Stomach smooth muscle (tissue), 2 donors: ENCODE measurements around the gene SUPT16H.
A peak's percentile ranks its signal among the peaks of the same experiment; 100 is the strongest.
"Not testable (repeated sequence)": the region's sequence is repeated elsewhere in the genome, so short reads cannot be mapped to it uniquely, and the experiment has no call there.

Experiments used
- H3K27ac ChIP-seq: one replicate; pipeline ENCODE4 v1.7.0; 2013; ENCODE audit warnings: mild to moderate bottlenecking, low read length, inconsistent platforms
- H3K27me3 ChIP-seq, 2 donors: one replicate each; pipeline ENCODE4 v1.7.0; 2013; ENCODE audit warnings: low read length in 2 of 2; ENCODE audit not compliant: insufficient read depth in 2 of 2, control insufficient read depth in 1 of 2
- H3K36me3 ChIP-seq, 2 donors: one replicate each; pipeline ENCODE4 v1.7.0; 2013; ENCODE audit warnings: low read length in 2 of 2; ENCODE audit not compliant: control insufficient read depth in 2 of 2, insufficient read depth in 2 of 2
- H3K4me1 ChIP-seq: one replicate; pipeline ENCODE4 v1.7.0; 2013; ENCODE audit warnings: low read length; ENCODE audit not compliant: control insufficient read depth, insufficient read depth
- H3K4me3 ChIP-seq, 2 donors: one replicate each; pipeline ENCODE4 v1.7.0; 2013; ENCODE audit warnings: low read length in 2 of 2
- H3K9ac ChIP-seq, 2 donors: one replicate each; pipeline ENCODE4 v1.7.0; 2013; ENCODE audit warnings: low read length in 2 of 2, mild to moderate bottlenecking in 1 of 2
- H3K9me3 ChIP-seq, 2 donors: one replicate each; pipeline ENCODE4 v1.7.0; 2013; ENCODE audit warnings: low read length in 2 of 2; ENCODE audit not compliant: control insufficient read depth in 2 of 2
- donor health status: healthy.
- donor health status: Pancreatic carcinoma.

The SUPT16H gene

DNA sequence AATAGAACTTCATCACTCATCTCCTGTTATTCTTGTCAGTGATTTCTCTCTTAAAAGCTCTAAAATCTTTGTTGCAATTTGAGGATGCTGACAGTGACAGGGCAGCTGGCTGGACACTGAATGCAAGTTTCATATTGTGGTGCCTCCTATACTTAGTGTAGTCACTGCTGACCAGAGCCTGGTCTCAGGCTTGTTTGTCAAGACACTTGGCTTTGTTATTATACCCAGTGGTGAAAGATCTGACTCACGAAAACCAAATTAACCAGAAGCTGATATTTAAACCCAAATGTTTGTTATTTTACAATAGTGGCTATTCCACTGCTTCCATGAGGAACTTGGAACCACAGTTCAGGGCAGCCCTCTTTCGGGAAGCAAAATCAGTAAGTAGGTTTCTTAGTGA, 61.1 kb downstream of the SUPT16H start:
- no peak overlapping the region for H3K27ac ChIP-seq
- no peaks in the 10 kb centered on the region for H3K36me3 ChIP-seq
- no peaks in the 10 kb centered on the region for H3K9me3 ChIP-seq
- H3K27me3 ChIP-seq, result peaks cover 0 to 2% of the 10 kb centered on the region in 2 donors
- H3K4me1 ChIP-seq, result no peaks in the 10 kb centered on the region
- no peak overlapping the region for H3K4me3 ChIP-seq
- H3K9ac ChIP-seq, result no peak overlapping the region

DNA sequence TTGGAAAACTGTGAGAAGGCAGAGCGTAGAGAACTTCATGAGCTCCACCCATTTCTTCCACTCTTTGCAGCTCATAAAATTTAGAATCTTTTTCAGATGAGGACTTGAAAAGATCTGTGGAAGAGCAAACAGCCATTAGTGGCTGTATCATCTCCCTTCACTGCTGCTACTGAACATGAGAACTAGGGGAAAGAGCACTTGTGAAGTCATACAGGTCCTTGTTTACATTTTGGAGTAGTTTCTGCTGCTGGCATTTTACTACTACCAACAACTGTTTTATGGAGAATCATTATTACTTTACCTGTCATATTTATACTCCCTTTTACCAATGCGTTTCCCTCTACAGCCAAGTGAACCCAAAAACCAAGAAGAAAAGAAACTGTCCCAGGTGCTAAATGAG, 62.9 kb downstream of the SUPT16H start:
- Histone ChIP-seq H3K9me3 (no peaks in the 10 kb centered on the region), H3K9ac (no peak overlapping the region), H3K36me3 (no peaks in the 10 kb centered on the region)

GRCh38 chr14:21317398-21317797, 66.4 kb downstream of the SUPT16H start:
- Histone ChIP-seq H3K4me1 (no peaks in the 10 kb centered on the region), H3K9me3 (no peaks in the 10 kb centered on the region), H3K4me3 (no peak overlapping the region), H3K27ac (no peak overlapping the region), H3K27me3 (no peaks in the 10 kb centered on the region), H3K9ac (no peak overlapping the region), H3K36me3 (no peaks in the 10 kb centered on the region)

More for the DNA sequence above, 62.9 kb downstream of the SUPT16H start:
- Histone ChIP-seq H3K4me3 (no peak overlapping the region), H3K4me1 (no peaks in the 10 kb centered on the region), H3K27ac (no peak overlapping the region), H3K27me3 (peaks cover 0 to 2% of the 10 kb centered on the region in 2 donors)

GRCh38 chr14:21313512-21313911, 70.3 kb downstream of the SUPT16H start:
- Histone ChIP-seq H3K27me3 (peaks cover 3 to 4% of the 10 kb centered on the region in 2 donors), H3K27ac (no peak overlapping the region), H3K36me3 (no peaks in the 10 kb centered on the region), H3K4me3 (no peak overlapping the region), H3K4me1 (no peaks in the 10 kb centered on the region), H3K9ac (no peak overlapping the region), H3K9me3 (no peaks in the 10 kb centered on the region)

GRCh38 chr14:21311614-21312013, 72.2 kb downstream of the SUPT16H start:
- H3K27ac ChIP-seq, result no peak overlapping the region

DNA sequence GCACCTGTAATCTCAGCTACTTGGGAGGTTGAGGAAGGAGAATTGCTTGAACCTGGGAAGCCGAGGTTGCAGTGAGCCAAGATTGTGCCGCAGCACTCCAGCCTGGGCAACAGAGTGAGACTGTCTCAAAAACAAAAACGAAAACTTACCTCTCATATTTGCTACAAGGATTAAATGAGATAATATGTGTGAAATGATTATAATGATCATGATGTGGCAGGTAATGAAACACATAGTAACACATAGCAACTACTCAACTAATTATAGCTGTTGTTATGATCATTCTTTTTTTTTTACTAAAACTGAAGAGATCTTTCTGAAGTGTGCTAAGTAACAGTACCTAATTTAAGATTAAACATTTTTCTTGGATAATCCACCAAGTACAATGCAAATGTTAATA, 73.9 kb downstream of the SUPT16H start:
- Histone ChIP-seq H3K9ac (no peak overlapping the region), H3K9me3 (no peaks in the 10 kb centered on the region), H3K27me3 (peaks cover 3 to 9% of the 10 kb centered on the region in 2 donors), H3K36me3 (no peaks in the 10 kb centered on the region), H3K4me3 (no peak overlapping the region), H3K27ac (no peak overlapping the region), H3K4me1 (no peaks in the 10 kb centered on the region)

More at GRCh38 chr14:21311614-21312013, 72.2 kb downstream of the SUPT16H start:
- no peak overlapping the region for H3K4me3 ChIP-seq
- peaks cover 3 to 9% of the 10 kb centered on the region in 2 donors for H3K27me3 ChIP-seq
- H3K9ac ChIP-seq, result no peak overlapping the region
- no peaks in the 10 kb centered on the region for H3K36me3 ChIP-seq
- no peaks in the 10 kb centered on the region for H3K4me1 ChIP-seq
- H3K9me3 ChIP-seq, result no peaks in the 10 kb centered on the region

DNA sequence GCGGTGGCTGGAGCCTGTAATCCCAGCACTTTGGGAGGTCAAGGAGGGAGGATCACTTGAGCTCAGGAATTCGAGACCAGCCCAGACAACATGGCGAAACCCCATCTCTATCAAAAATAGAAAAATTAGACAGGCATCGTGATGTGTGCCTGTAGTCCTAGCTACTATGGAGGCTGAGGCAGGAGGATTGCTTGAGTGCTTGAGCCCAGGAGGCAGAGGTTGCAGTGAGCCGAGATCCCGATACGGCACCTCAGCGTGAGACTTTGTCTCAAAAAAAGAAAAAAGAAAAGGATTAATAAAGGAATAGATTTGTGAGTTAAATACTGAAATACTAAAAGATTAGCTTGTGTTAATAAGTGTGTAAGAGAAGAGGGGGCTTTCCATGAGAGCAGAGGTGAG, 74.6 kb downstream of the SUPT16H start:
- Histone ChIP-seq H3K27me3 (peaks cover 3 to 9% of the 10 kb centered on the region in 2 donors), H3K36me3 (no peaks in the 10 kb centered on the region), H3K9me3 (no peaks in the 10 kb centered on the region), H3K4me3 (peak overlapping the region in 1 of 2 donors; percentile 29), H3K27ac (no peak overlapping the region), H3K9ac (no peak overlapping the region), H3K4me1 (no peaks in the 10 kb centered on the region)

- Histone ChIP-seq H3K9me3 (no peaks in the 10 kb centered on the region), H3K27me3 (peaks cover 3 to 9% of the 10 kb centered on the region in 2 donors), H3K4me1 (no peaks in the 10 kb centered on the region), H3K36me3 (no peaks in the 10 kb centered on the region), H3K9ac (peak overlapping the region in 1 of 2 donors; percentile 6), H3K4me3 (peak overlapping the region; percentile 16 to 35), H3K27ac (no peak overlapping the region)
Observed at GRCh38 chr14:21308479-21309237, 75.2 kb downstream of the SUPT16H start.

GRCh38 chr14:21308132-21308478, 75.7 kb downstream of the SUPT16H start:
- H3K27me3 ChIP-seq, result peaks cover 3 to 9% of the 10 kb centered on the region in 2 donors
- H3K27ac ChIP-seq, result no peak overlapping the region
- H3K4me3 ChIP-seq, result peak overlapping the region; percentile 16 to 35
- no peaks in the 10 kb centered on the region for H3K36me3 ChIP-seq
- no peaks in the 10 kb centered on the region for H3K4me1 ChIP-seq
- no peak overlapping the region for H3K9ac ChIP-seq
- H3K9me3 ChIP-seq, result no peaks in the 10 kb centered on the region

DNA sequence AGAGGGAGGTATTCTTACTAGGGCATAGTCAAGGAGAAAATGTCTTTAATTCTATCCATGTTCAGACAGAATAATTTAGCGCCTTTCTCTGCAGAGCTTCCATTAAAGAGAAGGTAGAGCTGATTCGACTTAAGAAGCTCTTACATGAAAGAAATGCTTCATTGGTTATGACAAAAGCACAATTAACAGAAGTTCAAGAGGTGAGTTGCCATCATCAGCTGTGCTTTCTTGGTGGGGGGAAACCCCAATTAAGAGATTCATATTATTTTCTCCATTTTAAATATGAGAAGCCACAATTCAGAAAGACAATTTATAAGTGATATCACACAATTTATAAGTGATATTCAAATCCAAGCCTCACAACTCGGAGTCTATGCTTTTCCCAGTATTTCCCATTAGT, 76.2 kb downstream of the SUPT16H start:
- no peak overlapping the region for H3K4me3 ChIP-seq
- H3K27ac ChIP-seq, result no peak overlapping the region
- no peaks in the 10 kb centered on the region for H3K36me3 ChIP-seq
- no peak overlapping the region for H3K9ac ChIP-seq
- no peaks in the 10 kb centered on the region for H3K9me3 ChIP-seq
- no peaks in the 10 kb centered on the region for H3K4me1 ChIP-seq
- H3K27me3 ChIP-seq, result peaks cover 3 to 9% of the 10 kb centered on the region in 2 donors

DNA sequence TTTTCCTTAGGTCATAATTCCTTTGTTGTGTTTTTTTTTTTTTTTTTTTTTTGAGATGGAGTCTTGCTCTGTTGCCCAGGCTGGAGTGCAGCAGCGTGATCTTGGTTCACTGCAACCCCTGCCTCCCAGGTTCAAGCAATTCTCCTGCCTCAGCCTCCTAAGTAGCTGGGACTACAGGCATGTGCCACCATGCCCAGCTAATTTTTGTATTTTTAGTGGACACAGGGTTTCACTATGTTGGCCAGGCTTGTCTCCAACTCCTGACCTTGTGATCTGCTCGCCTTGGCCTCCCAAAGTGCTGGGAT, 81.0 kb downstream of the SUPT16H start:
- not testable (repeated sequence) for H3K9me3 ChIP-seq, H3K27me3 ChIP-seq, H3K4me1 ChIP-seq, H3K27ac ChIP-seq, H3K9ac ChIP-seq, H3K4me3 ChIP-seq, H3K36me3 ChIP-seq
